GM18498 (cell line): ENCODE measurements around the gene NANP.

Experiments used
- ATAC-seq: cut with Tn5 transposase; IDR thresholded peaks from one replicate; pipeline ENCODE4 v1.9.1; 2021; ENCODE audit warnings: mild to moderate bottlenecking, moderate library complexity; ENCODE audit not compliant: unreplicated experiment

NANP gene

DNA sequence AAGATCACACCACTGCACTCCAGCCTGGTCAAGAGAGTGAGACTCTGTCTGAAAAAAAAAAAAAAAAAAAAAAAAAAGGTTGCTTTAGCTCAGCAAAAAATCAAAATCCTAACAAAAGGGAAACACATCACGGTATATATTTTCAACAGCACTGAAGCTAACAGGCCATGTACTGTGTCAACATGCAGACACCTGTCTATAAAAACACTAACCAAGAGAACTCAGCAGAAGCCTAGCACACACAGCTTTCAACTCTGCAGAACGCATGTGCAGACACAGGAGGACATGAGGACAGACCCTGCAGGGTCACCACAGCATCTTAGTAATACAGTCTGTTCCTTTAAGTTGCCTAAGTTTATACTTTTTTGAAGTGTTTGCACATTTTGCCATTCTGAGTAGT lies 52.0 kb downstream of the NANP start:
- ATAC-seq: no peak

- no peak for ATAC-seq
These were observed 52.6 kb downstream of the NANP start for GRCh38 chr20:25571240-25571639.

- ATAC-seq: no peak
These were observed 53.7 kb downstream of the NANP start for GRCh38 chr20:25570148-25570530.

- ATAC-seq: no peak
These were observed 56.5 kb downstream of the NANP start for GRCh38 chr20:25567286-25567685.

- no peak for ATAC-seq
These were observed 57.0 kb downstream of the NANP start for GRCh38 chr20:25566821-25567220.

DNA sequence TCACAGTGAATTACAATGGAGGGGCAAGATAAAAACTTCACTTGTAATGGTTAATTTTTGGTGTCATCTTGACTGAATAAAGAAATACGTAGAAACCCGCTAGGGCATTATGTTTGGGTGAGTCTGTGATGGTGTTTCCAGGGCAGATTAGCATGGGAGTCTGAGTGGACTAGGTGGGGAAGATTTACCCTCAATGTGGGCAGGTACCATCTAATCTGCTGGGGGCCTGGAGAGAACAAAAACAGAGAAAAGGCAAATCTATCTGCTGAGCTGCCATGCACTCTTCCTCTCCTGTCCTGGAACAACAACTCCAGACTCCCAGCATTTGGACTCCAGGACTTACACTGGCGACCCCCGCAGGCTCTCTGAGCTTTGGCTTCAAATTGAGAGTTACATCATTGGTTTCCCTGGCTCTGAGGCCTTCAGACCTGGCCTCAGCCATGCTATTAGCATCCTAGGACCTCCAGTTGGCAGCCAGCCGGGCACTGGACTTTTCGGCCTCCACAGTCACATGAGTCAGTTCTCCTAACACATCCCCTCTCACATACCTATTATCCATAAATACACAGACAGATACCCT lies 58.1 kb downstream of the NANP start:
- ATAC-seq: no peak

- no peak for ATAC-seq
These were observed 59.9 kb downstream of the NANP start for GRCh38 chr20:25563876-25564275.

DNA sequence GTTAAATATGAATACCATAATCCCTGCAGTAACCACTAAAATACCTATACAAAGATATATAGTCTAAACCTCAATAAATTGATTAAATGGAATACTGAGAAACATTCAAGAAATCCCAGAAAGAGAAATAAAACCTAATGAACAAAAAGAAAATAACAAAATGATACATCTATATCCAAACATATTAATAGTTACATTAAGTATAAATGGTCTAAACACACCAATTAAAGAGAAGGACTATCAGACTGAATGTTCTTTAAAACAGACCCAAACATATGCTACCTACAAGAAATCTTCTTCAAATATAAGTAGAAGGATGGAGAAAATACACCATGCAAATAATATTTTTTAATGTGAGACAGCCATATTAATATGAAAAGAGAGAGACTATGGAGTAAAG lies 60.5 kb downstream of the NANP start:
- no peak for ATAC-seq
